ENCODE measurements around the gene MPO. TPM values are rescaled to one million over a fixed set of nuclear protein-coding genes. Genes with fewer than 3 reads are reported as not detected.

Gene MPO
- polyA plus RNA-seq, 4 donors, result 0.12 to 1.1 TPM; not detected in 2

GRCh38 chr17:58325976-58326468, 45.3 kb upstream of the MPO start:
- Histone ChIP-seq H3K4me3 (ENCODE audit: low read depth in 1 of 3, low read length in 3 of 3) (no peak overlapping the region), H3K4me1 (ENCODE audit: control insufficient read depth in 3 of 3, insufficient read depth in 2 of 3, low read depth in 1 of 3, low read length in 2 of 3) (peaks cover 0 to 19% (median 3%) of the 10 kb centered on the region in 3 donors), H3K27me3 (ENCODE audit: control insufficient read depth in 3 of 3, insufficient read depth in 3 of 3, low read length in 3 of 3) (peaks cover 0 to 9% (median 2%) of the 10 kb centered on the region in 3 donors), H3K9me3 (ENCODE audit: control insufficient read depth in 2 of 2, insufficient read depth in 1 of 2, low read depth in 1 of 2, low read length in 1 of 2) (no peaks in the 10 kb centered on the region), H3K36me3 (ENCODE audit: control insufficient read depth in 3 of 3, insufficient read depth in 2 of 3, low read depth in 1 of 3, low read length in 3 of 3) (peaks cover 0 to 9% (median 0%) of the 10 kb centered on the region in 3 donors), H3K27ac (ENCODE audit: low read depth in 1 of 3, low read length in 2 of 3) (no peak overlapping the region)
- no peak for DNase-seq
- WGBS, 3 donors, result 74 to 81% (median 78%) methylated on average over 11 of the region's 11 CpGs
- FAIRE-seq, result no peak

GRCh38 chr17:58325289-58325726, 44.6 kb upstream of the MPO start:
- no peaks in the 10 kb centered on the region for H3K9me3 ChIP-seq (ENCODE audit: control insufficient read depth in 2 of 2, insufficient read depth in 1 of 2, low read depth in 1 of 2, low read length in 1 of 2)
- H3K27ac ChIP-seq (ENCODE audit: low read depth in 1 of 3, low read length in 2 of 3), result no peak overlapping the region
- DNase-seq (no peak), FAIRE-seq (no peak)
- peaks cover 0 to 19% (median 3%) of the 10 kb centered on the region in 3 donors for H3K4me1 ChIP-seq (ENCODE audit: control insufficient read depth in 3 of 3, insufficient read depth in 2 of 3, low read depth in 1 of 3, low read length in 2 of 3)
- peaks cover 0 to 9% (median 0%) of the 10 kb centered on the region in 3 donors for H3K36me3 ChIP-seq (ENCODE audit: control insufficient read depth in 3 of 3, insufficient read depth in 2 of 3, low read depth in 1 of 3, low read length in 3 of 3)
- 70 to 77% (median 76%) methylated on average over 11 of the region's 11 CpGs for WGBS, 3 donors
- H3K27me3 ChIP-seq (ENCODE audit: control insufficient read depth in 3 of 3, insufficient read depth in 3 of 3, low read length in 3 of 3), result peaks cover 0 to 9% (median 2%) of the 10 kb centered on the region in 3 donors
- H3K4me3 ChIP-seq (ENCODE audit: low read depth in 1 of 3, low read length in 3 of 3), result peak overlapping the region in 1 of 3 donors; percentile 59

- Histone ChIP-seq H3K9me3 (ENCODE audit: control insufficient read depth in 2 of 2, insufficient read depth in 1 of 2, low read depth in 1 of 2, low read length in 1 of 2) (no peaks in the 10 kb centered on the region), H3K27me3 (ENCODE audit: control insufficient read depth in 3 of 3, insufficient read depth in 3 of 3, low read length in 3 of 3) (peaks cover 0 to 9% (median 2%) of the 10 kb centered on the region in 3 donors), H3K4me1 (ENCODE audit: control insufficient read depth in 3 of 3, insufficient read depth in 2 of 3, low read depth in 1 of 3, low read length in 2 of 3) (peaks cover 0 to 19% (median 3%) of the 10 kb centered on the region in 3 donors), H3K4me3 (ENCODE audit: low read depth in 1 of 3, low read length in 3 of 3) (peak overlapping the region; percentile 36 to 59 (median 55)), H3K36me3 (ENCODE audit: control insufficient read depth in 3 of 3, insufficient read depth in 2 of 3, low read depth in 1 of 3, low read length in 3 of 3) (peaks cover 0 to 9% (median 0%) of the 10 kb centered on the region in 3 donors), H3K27ac (ENCODE audit: low read depth in 1 of 3, low read length in 2 of 3) (no peak overlapping the region)
- 12 to 24% (median 13%) methylated on average over 31 to 66 of the region's 66 CpGs for WGBS, 3 donors
- peak in 1 of 2 donors; percentile 80 for DNase-seq
- FAIRE-seq, result no peak
Measured at GRCh38 chr17:58324409-58325288, 43.9 kb upstream of the MPO start.

- peaks cover 0 to 9% (median 0%) of the 10 kb centered on the region in 3 donors for H3K36me3 ChIP-seq (ENCODE audit: control insufficient read depth in 3 of 3, insufficient read depth in 2 of 3, low read depth in 1 of 3, low read length in 3 of 3)
- 14 to 31% (median 28%) methylated on average over 12 to 13 of the region's 13 CpGs for WGBS, 3 donors
- H3K4me3 ChIP-seq (ENCODE audit: low read depth in 1 of 3, low read length in 3 of 3), result peak overlapping the region in 2 of 3 donors; percentile 55 to 59
- FAIRE-seq, result no peak
- H3K27me3 ChIP-seq (ENCODE audit: control insufficient read depth in 3 of 3, insufficient read depth in 3 of 3, low read length in 3 of 3), result peaks cover 0 to 9% (median 2%) of the 10 kb centered on the region in 3 donors
- DNase-seq, result no peak
- H3K27ac ChIP-seq (ENCODE audit: low read depth in 1 of 3, low read length in 2 of 3), result no peak overlapping the region
- H3K4me1 ChIP-seq (ENCODE audit: control insufficient read depth in 3 of 3, insufficient read depth in 2 of 3, low read depth in 1 of 3, low read length in 2 of 3), result peaks cover 0 to 19% (median 3%) of the 10 kb centered on the region in 3 donors
- H3K9me3 ChIP-seq (ENCODE audit: control insufficient read depth in 2 of 2, insufficient read depth in 1 of 2, low read depth in 1 of 2, low read length in 1 of 2), result no peaks in the 10 kb centered on the region
Measured at GRCh38 chr17:58324056-58324408, 43.3 kb upstream of the MPO start.

- peak overlapping the region in 1 of 3 donors; percentile 59 for H3K4me3 ChIP-seq (ENCODE audit: low read depth in 1 of 3, low read length in 3 of 3)
- H3K4me1 ChIP-seq (ENCODE audit: control insufficient read depth in 3 of 3, insufficient read depth in 2 of 3, low read depth in 1 of 3, low read length in 2 of 3), result peaks cover 0 to 19% (median 3%) of the 10 kb centered on the region in 3 donors
- FAIRE-seq (no peak), DNase-seq (no peak)
- peaks cover 0 to 8% (median 2%) of the 10 kb centered on the region in 3 donors for H3K27me3 ChIP-seq (ENCODE audit: control insufficient read depth in 3 of 3, insufficient read depth in 3 of 3, low read length in 3 of 3)
- H3K36me3 ChIP-seq (ENCODE audit: control insufficient read depth in 3 of 3, insufficient read depth in 2 of 3, low read depth in 1 of 3, low read length in 3 of 3), result peaks cover 0 to 9% (median 0%) of the 10 kb centered on the region in 3 donors
- WGBS, 3 donors, result 57 to 74% (median 62%) methylated on average over 8 of the region's 8 CpGs
- no peaks in the 10 kb centered on the region for H3K9me3 ChIP-seq (ENCODE audit: control insufficient read depth in 2 of 2, insufficient read depth in 1 of 2, low read depth in 1 of 2, low read length in 1 of 2)
- no peak overlapping the region for H3K27ac ChIP-seq (ENCODE audit: low read depth in 1 of 3, low read length in 2 of 3)
Measured at GRCh38 chr17:58323366-58324055, 42.8 kb upstream of the MPO start.

- 95 to 98% (median 98%) methylated on average over 9 of the region's 9 CpGs for WGBS, 3 donors
- Histone ChIP-seq H3K36me3 (ENCODE audit: control insufficient read depth in 3 of 3, insufficient read depth in 2 of 3, low read depth in 1 of 3, low read length in 3 of 3) (peaks cover 0 to 11% (median 0%) of the 10 kb centered on the region in 3 donors), H3K4me1 (ENCODE audit: control insufficient read depth in 3 of 3, insufficient read depth in 2 of 3, low read depth in 1 of 3, low read length in 2 of 3) (peaks cover 0 to 22% (median 3%) of the 10 kb centered on the region in 3 donors), H3K27me3 (ENCODE audit: control insufficient read depth in 3 of 3, insufficient read depth in 3 of 3, low read length in 3 of 3) (peaks cover 0 to 3% (median 2%) of the 10 kb centered on the region in 3 donors), H3K4me3 (ENCODE audit: low read depth in 1 of 3, low read length in 3 of 3) (no peak overlapping the region), H3K9me3 (ENCODE audit: control insufficient read depth in 2 of 2, insufficient read depth in 1 of 2, low read depth in 1 of 2, low read length in 1 of 2) (no peaks in the 10 kb centered on the region), H3K27ac (ENCODE audit: low read depth in 1 of 3, low read length in 2 of 3) (no peak overlapping the region)
- no peak for DNase-seq
- no peak for FAIRE-seq
Measured at GRCh38 chr17:58322581-58323185, 41.9 kb upstream of the MPO start.

- 91 to 94% (median 92%) methylated on average over 18 of the region's 18 CpGs for WGBS, 3 donors
- no peak overlapping the region for H3K4me3 ChIP-seq (ENCODE audit: low read depth in 1 of 3, low read length in 3 of 3)
- peaks cover 0 to 25% (median 3%) of the 10 kb centered on the region in 3 donors for H3K4me1 ChIP-seq (ENCODE audit: control insufficient read depth in 3 of 3, insufficient read depth in 2 of 3, low read depth in 1 of 3, low read length in 2 of 3)
- peaks cover 0 to 11% (median 0%) of the 10 kb centered on the region in 3 donors for H3K36me3 ChIP-seq (ENCODE audit: control insufficient read depth in 3 of 3, insufficient read depth in 2 of 3, low read depth in 1 of 3, low read length in 3 of 3)
- H3K27ac ChIP-seq (ENCODE audit: low read depth in 1 of 3, low read length in 2 of 3), result no peak overlapping the region
- no peak for DNase-seq
- H3K27me3 ChIP-seq (ENCODE audit: control insufficient read depth in 3 of 3, insufficient read depth in 3 of 3, low read length in 3 of 3), result peaks cover 0 to 3% (median 2%) of the 10 kb centered on the region in 3 donors
- no peaks in the 10 kb centered on the region for H3K9me3 ChIP-seq (ENCODE audit: control insufficient read depth in 2 of 2, insufficient read depth in 1 of 2, low read depth in 1 of 2, low read length in 1 of 2)
- FAIRE-seq, result no peak
Measured at GRCh38 chr17:58321571-58322525, 41.1 kb upstream of the MPO start.
